HCT116 (cell line): ENCODE measurements around the gene RASSF5. TPM values are rescaled to one million over a fixed set of nuclear protein-coding genes. Genes with fewer than 3 reads are reported as not detected.

Experiments
- ATAC-seq: fragments of 200-7000 bp; cut with Tn5 transposase; 2 replicates; pipeline ENCODE4 v1.9.1; 2020; ENCODE audit warnings: mild to moderate bottlenecking, moderate library complexity
- BruUV-seq: library from RNA; stranded (reverse); fragments of 400-500 nt; replicated peaks from 2 replicates; lab custom pipeline; 2021; lab: Mats Ljungman, UMichigan
- CTCF ChIA-PET: fragments of 300-600 bp; sonication (Branson Sonifier 250); formaldehyde crosslinking; loops from one replicate; lab custom pipeline; 2021; ENCODE audit warnings: antibody characterized with exemption; lab: Charles Lee
- POLR2A ChIA-PET: fragments of 300-600, 350-600 bp; sonication (Branson Sonifier 250); formaldehyde crosslinking; loops from one replicate; lab custom pipeline; 2021; ENCODE audit warnings: antibody characterized with exemption; lab: Charles Lee
- RAD21 ChIA-PET, 2 experiments: fragments of 300-600 bp; sonication (Branson Sonifier 250); formaldehyde crosslinking; loops; one replicate each; lab custom pipeline; 2023; ENCODE audit warnings: low total read pairs in 2 of 2; ENCODE audit not compliant: uncharacterized antibody in 2 of 2, unreplicated experiment in 2 of 2, low non-redundant PET in 1 of 2; lab: Charles Lee
- DNase-seq: peaks from one replicate; pipeline ENCODE4 v3.0.0-alpha.2; 2010; ENCODE audit warnings: low read depth, low spot score
- H2AFZ ChIP-seq: fragments of 200-600 bp; shearing (Covaris generic), sonication (generic); 2 replicates; pipeline ENCODE4 v1.6.1; 2017; ENCODE audit warnings: low read depth, mixed run types, mixed read lengths, antibody characterized with exemption, low read length; ENCODE audit not compliant: poor library complexity, severe bottlenecking
- H3K27ac ChIP-seq: 2 replicates; pipeline ENCODE4 v1.5.1; 2012; ENCODE audit warnings: low read depth, low read length
- H3K27me3 ChIP-seq: fragments of 200-600 bp; sonication (generic); 2 replicates; pipeline ENCODE4 v1.6.1; 2016; ENCODE audit warnings: mixed run types, low read length, mixed read lengths; ENCODE audit not compliant: insufficient read depth
- H3K36me3 ChIP-seq, 2 experiments: fragments of 200-500 bp in 1 of 2; fragments of 200-600 bp in 1 of 2; sonication (Bioruptor generic) in 1 of 2; sonication (generic) in 1 of 2; 2 replicates each; pipeline versions ENCODE4 v1.5.1 to v1.6.1; 2014 to 2016; ENCODE audit warnings: low read length in 2 of 2, inconsistent platforms in 1 of 2, mixed read lengths in 1 of 2, mixed run types in 1 of 2; ENCODE audit not compliant: insufficient read depth in 2 of 2, control insufficient read depth in 1 of 2
- H3K4me1 ChIP-seq, 2 experiments: fragments of 200-600 bp in 1 of 2; sonication (generic) in 1 of 2; 2 replicates each; pipeline versions ENCODE4 v1.5.1 to v1.6.1; 2012 to 2017; ENCODE audit warnings: low read length in 2 of 2, inconsistent platforms in 1 of 2, mild to moderate bottlenecking in 1 of 2, mixed read lengths in 1 of 2, mixed run types in 1 of 2, moderate library complexity in 1 of 2; ENCODE audit not compliant: insufficient read depth in 2 of 2, control insufficient read depth in 1 of 2
- H3K4me2 ChIP-seq: fragments of 200-600 bp; sonication (generic); 2 replicates; pipeline ENCODE4 v1.6.1; 2017; ENCODE audit warnings: mixed run types, low read length, mixed read lengths
- H3K4me3 ChIP-seq, 2 experiments: fragments of 200-600 bp in 1 of 2; sonication (generic) in 1 of 2; replicated peaks in 1 of 2; 2 replicates each; pipeline ENCODE4 v1.5.1; 2011 to 2016; ENCODE audit warnings: low read length in 2 of 2, control low read depth in 1 of 2, low read depth in 1 of 2, mild to moderate bottlenecking in 1 of 2, mixed read lengths in 1 of 2, mixed run types in 1 of 2
- H3K79me2 ChIP-seq: fragments of 200-600 bp; sonication (generic); 2 replicates; pipeline ENCODE4 v1.6.1; 2017; ENCODE audit warnings: mild to moderate bottlenecking, mixed run types, low read length, moderate library complexity, mixed read lengths; ENCODE audit not compliant: insufficient read depth
- H3K9ac ChIP-seq: fragments of 200-600 bp; sonication (generic); 2 replicates; pipeline ENCODE4 v1.6.1; 2016; ENCODE audit warnings: low read length, mixed read lengths
- H3K9me2 ChIP-seq: fragments of 200-600 bp; sonication (generic), shearing (Covaris generic); 2 replicates; pipeline ENCODE4 v1.6.1; 2017; ENCODE audit warnings: mixed run types, mild to moderate bottlenecking, moderate library complexity; ENCODE audit not compliant: insufficient read depth
- H3K9me3 ChIP-seq, 2 experiments: fragments of 200-500 bp in 1 of 2; fragments of 200-600 bp in 1 of 2; sonication (Bioruptor generic) in 1 of 2; sonication (generic) in 1 of 2; 2 replicates each; pipeline ENCODE4 v1.6.1; 2014 to 2017; ENCODE audit warnings: low read length in 2 of 2, mixed read lengths in 2 of 2, inconsistent platforms in 1 of 2, low read depth in 1 of 2, mild to moderate bottlenecking in 1 of 2, mixed run types in 1 of 2, moderate library complexity in 1 of 2; ENCODE audit not compliant: control insufficient read depth in 1 of 2, insufficient read depth in 1 of 2
- H4K20me1 ChIP-seq: fragments of 200-600 bp; sonication (generic), shearing (Covaris generic); 2 replicates; pipeline ENCODE4 v1.6.1; 2017; ENCODE audit warnings: mixed run types, mild to moderate bottlenecking, moderate library complexity; ENCODE audit not compliant: insufficient read depth
- CEBPB ChIP-seq: IDR thresholded peaks from 2 replicates; pipeline ENCODE4 v1.6.1; 2012; ENCODE audit warnings: low read depth
- EZH2 ChIP-seq: fragments of 200-600 bp; sonication (generic); IDR thresholded peaks from 2 replicates; pipeline ENCODE4 v1.6.1; 2017; ENCODE audit warnings: antibody characterized with exemption, mixed run types
- FOSL1 ChIP-seq: IDR thresholded peaks from 2 replicates; pipeline ENCODE4 v1.6.1; 2012; ENCODE audit warnings: low read depth
- POLR2A ChIP-seq: IDR thresholded peaks from 2 replicates; pipeline ENCODE4 v1.7.0; 2011; ENCODE audit warnings: borderline replicate concordance; ENCODE audit not compliant: insufficient read depth, insufficient read length; ENCODE audit errors: extremely low read depth
- RAD21 ChIP-seq: IDR thresholded peaks from 2 replicates; pipeline ENCODE4 v1.6.1; 2012; ENCODE audit warnings: low read depth, mild to moderate bottlenecking
- YY1 ChIP-seq: IDR thresholded peaks from 2 replicates; pipeline ENCODE4 v1.6.1; 2011; ENCODE audit warnings: low read length, low read depth, moderate library complexity, mild to moderate bottlenecking; ENCODE audit not compliant: insufficient replicate concordance; ENCODE audit errors: extremely low read depth
- ZFX ChIP-seq: fragments of 450-650 bp; IDR thresholded peaks from 2 replicates; pipeline ENCODE4 v1.6.1; 2017
- ZNF274 ChIP-seq: fragments of 200-500 bp; sonication (Bioruptor generic); IDR thresholded peaks from 2 replicates; pipeline ENCODE4 v1.6.1; 2014; ENCODE audit warnings: mild to moderate bottlenecking, low read depth, low read length, inconsistent platforms
- intact Hi-C: fragments of 100-400 bp; cut with micrococcal nuclease; formaldehyde crosslinking; loops from 2 replicates; pipeline ENCODE4 v1.10.0; 2022
- total RNA-seq: library from RNA; stranded (reverse); gene quantifications from one replicate; pipeline ENCODE4 v1.2.1, GENCODE V29; 2021; ENCODE audit not compliant: unreplicated experiment
- TF ChIP-seq, protein P1 (sequence below), 3 experiments: fragments of 200-600 bp in 1 of 3; sonication (generic) in 1 of 3; IDR thresholded peaks in 2 of 3; conservative IDR thresholded peaks in 1 of 3; 2 replicates each; pipeline ENCODE4 v1.5.1; 2012 to 2017; ENCODE audit warnings: low read depth in 2 of 3, low read length in 2 of 3, antibody characterized with exemption in 1 of 3, borderline replicate concordance in 1 of 3, control low read depth in 1 of 3, mild to moderate bottlenecking in 1 of 3, mixed read lengths in 1 of 3, mixed run types in 1 of 3, moderate library complexity in 1 of 3; ENCODE audit not compliant: insufficient read depth in 1 of 3
- TF ChIP-seq, protein P2 (sequence below): IDR thresholded peaks from 2 replicates; pipeline ENCODE4 v1.6.1; 2012; ENCODE audit warnings: low read depth

The RASSF5 gene
- total RNA-seq, 1 experiment from 2014 or later = 5.4 TPM

DNA sequence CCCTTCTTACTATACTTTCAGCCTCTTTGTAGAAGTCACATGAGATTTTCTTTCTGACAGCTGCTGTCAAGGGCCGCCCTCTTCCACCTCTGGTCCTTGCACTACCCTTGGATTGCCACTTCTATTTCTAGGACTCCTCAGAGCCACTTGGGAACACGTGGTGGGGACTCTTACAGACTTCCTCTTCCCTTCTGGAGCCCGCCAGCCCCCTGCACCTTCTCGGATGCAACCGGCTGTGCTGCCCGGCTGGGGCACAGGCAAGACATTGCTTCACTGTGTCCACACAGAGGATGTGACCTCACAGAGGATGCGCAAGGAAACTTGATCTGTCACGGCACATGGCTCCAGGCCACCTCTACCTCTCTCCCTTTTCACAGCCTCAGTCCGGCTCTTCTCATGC is 39.4 kb upstream of the RASSF5 start:
- POLR2A ChIA-PET = no interaction called here
- ATAC-seq (no peak), DNase-seq (no peak)
- no peaks in the 10 kb centered on the region for H3K27me3 ChIP-seq
- no TSS peak for BruUV-seq
- RAD21 ChIA-PET = no interaction called here
- TF ChIP-seq EZH2 = no peak
- TF ChIP-seq, protein P1, sequence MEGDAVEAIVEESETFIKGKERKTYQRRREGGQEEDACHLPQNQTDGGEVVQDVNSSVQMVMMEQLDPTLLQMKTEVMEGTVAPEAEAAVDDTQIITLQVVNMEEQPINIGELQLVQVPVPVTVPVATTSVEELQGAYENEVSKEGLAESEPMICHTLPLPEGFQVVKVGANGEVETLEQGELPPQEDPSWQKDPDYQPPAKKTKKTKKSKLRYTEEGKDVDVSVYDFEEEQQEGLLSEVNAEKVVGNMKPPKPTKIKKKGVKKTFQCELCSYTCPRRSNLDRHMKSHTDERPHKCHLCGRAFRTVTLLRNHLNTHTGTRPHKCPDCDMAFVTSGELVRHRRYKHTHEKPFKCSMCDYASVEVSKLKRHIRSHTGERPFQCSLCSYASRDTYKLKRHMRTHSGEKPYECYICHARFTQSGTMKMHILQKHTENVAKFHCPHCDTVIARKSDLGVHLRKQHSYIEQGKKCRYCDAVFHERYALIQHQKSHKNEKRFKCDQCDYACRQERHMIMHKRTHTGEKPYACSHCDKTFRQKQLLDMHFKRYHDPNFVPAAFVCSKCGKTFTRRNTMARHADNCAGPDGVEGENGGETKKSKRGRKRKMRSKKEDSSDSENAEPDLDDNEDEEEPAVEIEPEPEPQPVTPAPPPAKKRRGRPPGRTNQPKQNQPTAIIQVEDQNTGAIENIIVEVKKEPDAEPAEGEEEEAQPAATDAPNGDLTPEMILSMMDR (IDR thresholded peaks at IDR 0.05 in 2 of 3, conservative IDR thresholded peaks at IDR 0.05 in 1 of 3; ENCODE audit: borderline replicate concordance in 1 of 3, insufficient read depth in 1 of 3, low read depth in 2 of 3, low read length in 2 of 3) = no peak
- TF ChIP-seq ZFX = no peak
- TF ChIP-seq FOSL1 = no peak
- TF ChIP-seq POLR2A = no peak
- no peak for TF ChIP-seq YY1
- no peak for TF ChIP-seq RAD21
- no peak for TF ChIP-seq CEBPB
- H3K4me1 ChIP-seq = peaks cover 19 to 35% of the 10 kb centered on the region in 2 experiments; a peak in 3 of 4 replicates
- H3K36me3 ChIP-seq = no peaks in the 10 kb centered on the region
- H3K9me2 ChIP-seq = no peaks in the 10 kb centered on the region
- no peak overlapping the region for H3K4me3 ChIP-seq
- intact Hi-C loops = no loop called here
- H3K9me3 ChIP-seq = no peaks in the 10 kb centered on the region
- H3K9ac ChIP-seq = no peak overlapping the region
- H4K20me1 ChIP-seq = no peaks in the 10 kb centered on the region
- H3K79me2 ChIP-seq = no peaks in the 10 kb centered on the region
- CTCF ChIA-PET = no interaction called here
- no peak overlapping the region for H3K27ac ChIP-seq
- H2AFZ ChIP-seq = no peak overlapping the region
- H3K4me2 ChIP-seq = no peak overlapping the region

DNA sequence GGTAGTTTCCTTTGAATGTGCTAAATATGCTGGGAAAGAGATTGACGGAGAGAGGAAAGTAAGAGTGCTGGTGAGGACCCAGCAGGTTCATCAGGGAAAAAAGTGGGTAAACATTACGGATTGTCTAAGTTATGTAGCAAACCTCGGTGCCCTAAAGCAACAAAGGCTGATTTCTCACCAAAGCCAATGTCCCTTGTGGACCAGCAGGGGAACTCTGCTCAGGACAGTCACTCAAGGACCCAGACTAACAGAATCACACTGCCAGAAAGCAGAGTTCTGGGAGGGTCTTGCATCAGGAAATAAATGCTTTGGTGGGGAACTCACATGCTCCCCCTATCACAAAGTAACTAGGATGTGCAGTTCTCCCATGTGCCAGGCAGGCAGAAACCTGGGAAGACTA is 38.8 kb upstream of the RASSF5 start:
- Histone ChIP-seq H3K36me3 (no peaks in the 10 kb centered on the region), H2AFZ (no peak overlapping the region), H3K9ac (no peak overlapping the region), H3K4me2 (no peak overlapping the region), H3K79me2 (no peaks in the 10 kb centered on the region), H3K4me3 (no peak overlapping the region), H4K20me1 (no peaks in the 10 kb centered on the region), H3K27me3 (no peaks in the 10 kb centered on the region), H3K4me1 (peaks cover 19 to 35% of the 10 kb centered on the region in 2 experiments; a peak in 3 of 4 replicates), H3K9me2 (no peaks in the 10 kb centered on the region), H3K27ac (no peak overlapping the region), H3K9me3 (no peaks in the 10 kb centered on the region)
- TF ChIP-seq, protein P1 (IDR thresholded peaks at IDR 0.05 in 2 of 3, conservative IDR thresholded peaks at IDR 0.05 in 1 of 3; ENCODE audit: borderline replicate concordance in 1 of 3, insufficient read depth in 1 of 3, low read depth in 2 of 3, low read length in 2 of 3) = 0 out of 6 replicates have a peak, but pooled peaks of 1 of the 3 experiments have one; percentile 17
- no peak for TF ChIP-seq CEBPB
- TF ChIP-seq ZNF274 = no peak
- TF ChIP-seq, protein P2, sequence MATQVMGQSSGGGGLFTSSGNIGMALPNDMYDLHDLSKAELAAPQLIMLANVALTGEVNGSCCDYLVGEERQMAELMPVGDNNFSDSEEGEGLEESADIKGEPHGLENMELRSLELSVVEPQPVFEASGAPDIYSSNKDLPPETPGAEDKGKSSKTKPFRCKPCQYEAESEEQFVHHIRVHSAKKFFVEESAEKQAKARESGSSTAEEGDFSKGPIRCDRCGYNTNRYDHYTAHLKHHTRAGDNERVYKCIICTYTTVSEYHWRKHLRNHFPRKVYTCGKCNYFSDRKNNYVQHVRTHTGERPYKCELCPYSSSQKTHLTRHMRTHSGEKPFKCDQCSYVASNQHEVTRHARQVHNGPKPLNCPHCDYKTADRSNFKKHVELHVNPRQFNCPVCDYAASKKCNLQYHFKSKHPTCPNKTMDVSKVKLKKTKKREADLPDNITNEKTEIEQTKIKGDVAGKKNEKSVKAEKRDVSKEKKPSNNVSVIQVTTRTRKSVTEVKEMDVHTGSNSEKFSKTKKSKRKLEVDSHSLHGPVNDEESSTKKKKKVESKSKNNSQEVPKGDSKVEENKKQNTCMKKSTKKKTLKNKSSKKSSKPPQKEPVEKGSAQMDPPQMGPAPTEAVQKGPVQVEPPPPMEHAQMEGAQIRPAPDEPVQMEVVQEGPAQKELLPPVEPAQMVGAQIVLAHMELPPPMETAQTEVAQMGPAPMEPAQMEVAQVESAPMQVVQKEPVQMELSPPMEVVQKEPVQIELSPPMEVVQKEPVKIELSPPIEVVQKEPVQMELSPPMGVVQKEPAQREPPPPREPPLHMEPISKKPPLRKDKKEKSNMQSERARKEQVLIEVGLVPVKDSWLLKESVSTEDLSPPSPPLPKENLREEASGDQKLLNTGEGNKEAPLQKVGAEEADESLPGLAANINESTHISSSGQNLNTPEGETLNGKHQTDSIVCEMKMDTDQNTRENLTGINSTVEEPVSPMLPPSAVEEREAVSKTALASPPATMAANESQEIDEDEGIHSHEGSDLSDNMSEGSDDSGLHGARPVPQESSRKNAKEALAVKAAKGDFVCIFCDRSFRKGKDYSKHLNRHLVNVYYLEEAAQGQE = no peak
- CTCF ChIA-PET = no interaction called here
- no TSS peak for BruUV-seq
- POLR2A ChIA-PET = no interaction called here
- intact Hi-C loops = no loop called here
- no peak for ATAC-seq
- RAD21 ChIA-PET = no interaction called here
- no peak for DNase-seq
